HG03571 (cell line): ENCODE results near the gene NDEL1.

Source experiments
- ATAC-seq: cut with Tn5 transposase; IDR thresholded peaks from one replicate; pipeline ENCODE4 v1.9.1; 2021; ENCODE audit not compliant: unreplicated experiment

Gene NDEL1

GRCh38 chr17:8413938-8414337 is 21.7 kb upstream of the NDEL1 start:
- no peak for ATAC-seq

DNA sequence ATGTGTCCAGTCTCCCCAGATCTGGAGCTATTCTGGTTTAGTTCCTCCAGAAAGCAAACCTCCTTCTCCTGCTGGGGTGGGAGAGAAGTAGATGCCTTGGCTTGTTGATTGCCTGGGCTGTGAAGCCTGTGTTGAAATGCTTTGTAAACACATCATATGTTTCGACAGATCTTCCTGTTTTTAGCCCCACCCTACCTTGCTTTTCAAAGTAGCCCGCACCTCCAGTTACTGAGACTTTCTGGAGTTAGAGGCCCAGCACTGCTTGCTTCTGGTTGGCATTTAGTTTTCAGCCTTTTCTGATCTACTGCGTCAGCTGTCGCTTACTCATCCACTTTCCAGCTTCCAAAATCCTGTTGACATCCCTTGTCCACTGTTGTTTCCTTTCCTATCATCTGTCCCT is 17.9 kb upstream of the NDEL1 start:
- no peak for ATAC-seq

- ATAC-seq, result no peak
Observed at GRCh38 chr17:8418471-8418870, 17.2 kb upstream of the NDEL1 start.

DNA sequence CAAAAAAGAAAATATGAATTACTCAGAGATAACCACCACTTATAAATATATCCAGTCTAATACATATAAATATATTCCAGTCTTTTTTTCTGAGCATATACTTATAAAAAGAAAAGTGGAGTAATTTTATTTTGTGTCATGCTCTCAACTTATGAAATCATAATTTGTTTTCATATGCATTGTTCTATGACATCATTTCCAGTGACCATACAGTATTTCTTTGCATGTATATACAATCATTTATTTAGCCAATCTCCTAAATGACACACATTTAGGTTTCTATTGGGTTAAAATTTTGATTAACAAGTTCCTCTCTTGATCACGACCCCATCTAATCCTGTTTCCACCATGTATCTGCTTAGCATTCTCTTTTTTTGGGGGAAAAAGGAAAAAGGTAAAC is 16.4 kb upstream of the NDEL1 start:
- ATAC-seq, result no peak

- no peak for ATAC-seq
Observed at GRCh38 chr17:8420041-8420934, 15.4 kb upstream of the NDEL1 start.

DNA sequence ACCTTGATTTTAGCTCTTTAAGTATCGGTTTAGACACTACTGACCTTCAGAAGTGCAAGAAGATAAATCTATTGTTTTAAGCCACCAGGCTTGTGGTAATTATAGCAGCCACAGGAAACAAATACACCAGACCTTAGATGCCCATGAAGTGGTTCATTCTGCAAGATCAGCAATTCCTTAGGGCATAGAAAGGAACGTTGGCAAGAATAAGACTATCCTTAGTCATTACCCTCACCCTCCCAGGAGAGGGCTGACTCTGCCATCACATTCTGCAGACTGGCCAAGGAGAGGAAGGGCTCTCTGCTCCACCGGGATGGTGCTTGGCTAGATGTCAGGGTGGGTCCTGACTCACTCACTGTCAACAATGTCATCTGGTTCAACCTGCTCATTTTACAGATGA is 14.1 kb upstream of the NDEL1 start:
- no peak for ATAC-seq

DNA sequence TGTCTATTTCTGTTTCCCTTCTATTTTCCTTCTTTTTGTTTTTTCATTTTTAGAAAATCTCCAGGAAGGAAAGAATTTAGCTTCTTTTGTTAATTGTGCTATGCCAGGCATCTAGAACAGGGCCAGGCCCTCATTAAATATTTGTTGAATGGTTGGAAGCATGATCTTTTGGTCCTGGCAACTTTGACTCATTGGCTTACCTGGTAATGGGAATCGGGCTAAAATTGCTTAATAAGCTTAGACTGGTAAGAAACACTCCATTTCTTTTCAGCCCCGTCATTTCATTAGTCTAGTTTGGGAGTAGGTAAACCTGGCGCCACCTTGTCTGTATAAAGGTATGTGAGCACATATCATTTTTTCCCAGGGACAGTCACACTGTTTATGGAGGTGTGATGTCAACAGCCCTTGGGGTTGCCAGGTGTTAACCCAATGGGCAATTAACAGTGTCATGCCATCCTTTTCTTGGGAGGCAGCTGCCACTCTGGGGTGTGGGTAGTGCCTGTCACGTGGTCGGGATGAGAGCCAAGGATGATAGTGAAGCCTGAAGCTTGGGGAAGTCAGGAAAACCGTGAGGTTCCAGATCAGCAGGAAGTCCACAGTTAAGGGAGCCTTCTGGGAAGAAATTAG is 9.5 kb upstream of the NDEL1 start:
- ATAC-seq, result no peak

GRCh38 chr17:8426802-8427201 is 8.9 kb upstream of the NDEL1 start:
- no peak for ATAC-seq

- no peak for ATAC-seq
Observed at GRCh38 chr17:8430966-8431365, 4.7 kb upstream of the NDEL1 start.

- ATAC-seq, result peak; percentile 45
Observed at GRCh38 chr17:8436169-8436843, 622 bp downstream of the NDEL1 start.

DNA sequence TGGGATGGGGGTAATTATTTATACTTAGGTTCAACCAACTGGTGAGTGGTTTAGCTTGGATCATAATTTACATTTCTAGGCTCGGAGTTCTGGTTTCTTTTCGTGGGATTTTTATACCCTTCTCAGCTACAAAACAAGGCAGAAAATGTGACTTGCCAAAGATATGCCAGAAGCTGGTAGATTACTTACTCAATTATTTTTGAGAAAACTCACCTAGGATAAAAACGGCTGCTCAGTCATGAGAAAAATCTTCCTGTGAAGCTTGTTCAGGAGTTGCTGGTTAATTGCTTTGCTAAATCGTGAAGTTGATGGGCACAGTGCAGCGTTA is 1.1 kb downstream of the NDEL1 start:
- no peak for ATAC-seq

DNA sequence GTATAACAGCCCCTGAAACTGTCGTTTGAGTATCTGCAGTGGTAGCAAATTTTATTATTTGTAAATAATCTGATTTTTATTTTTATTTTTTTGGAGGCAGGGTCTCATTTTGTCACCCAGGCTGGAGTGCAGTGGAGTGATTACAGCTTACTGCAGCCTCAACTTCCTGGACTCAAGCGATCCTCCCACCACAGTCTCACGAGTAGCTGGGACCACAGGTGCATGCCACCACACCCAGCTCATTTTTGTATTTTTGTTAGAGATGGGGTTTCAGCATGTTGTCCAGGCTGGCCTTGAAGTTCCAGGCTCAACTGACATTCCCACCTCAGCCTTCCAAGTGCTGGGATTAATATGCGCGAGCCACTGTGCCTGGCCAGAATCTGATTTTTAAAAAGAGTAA is 2.8 kb downstream of the NDEL1 start:
- ATAC-seq, result no peak

DNA sequence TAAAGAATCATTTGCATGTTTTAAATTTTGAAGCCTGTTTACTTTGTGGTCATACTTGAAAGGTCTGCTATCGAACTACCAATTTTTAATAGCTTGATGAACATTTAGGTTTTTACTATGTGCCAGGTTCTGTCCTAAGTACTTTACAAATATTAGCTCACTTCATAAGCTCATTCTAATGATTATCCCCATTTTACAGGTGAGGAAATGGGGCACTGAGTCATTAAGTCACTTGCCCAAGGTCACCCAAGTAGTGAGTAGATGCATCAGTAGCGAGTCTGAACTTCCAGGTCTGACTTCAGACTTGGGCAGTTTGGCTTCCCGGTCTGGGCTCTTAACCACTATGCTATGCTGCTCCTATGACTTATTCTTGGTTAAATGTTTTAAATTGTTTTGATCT is 4.0 kb downstream of the NDEL1 start:
- ATAC-seq, result no peak

DNA sequence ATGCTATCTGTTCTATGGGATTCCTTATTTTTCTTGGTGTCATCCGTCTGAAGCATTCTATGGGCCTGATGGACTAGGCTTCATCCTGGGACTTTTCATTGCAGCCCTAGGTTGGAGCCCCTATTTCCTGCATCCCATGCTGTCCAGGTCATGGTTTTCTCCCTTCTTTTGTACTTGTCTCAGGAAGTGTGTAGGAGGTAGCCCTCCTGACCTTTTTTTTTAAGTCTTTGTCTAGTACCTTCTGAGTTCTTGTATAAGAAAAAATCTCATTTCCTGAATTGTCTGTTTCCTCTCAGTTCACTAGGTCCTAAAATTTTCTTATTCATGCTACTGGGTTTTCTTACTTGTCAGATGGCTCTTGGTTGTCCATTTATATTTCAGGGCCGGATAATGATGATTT is 6.0 kb downstream of the NDEL1 start:
- no peak for ATAC-seq

DNA sequence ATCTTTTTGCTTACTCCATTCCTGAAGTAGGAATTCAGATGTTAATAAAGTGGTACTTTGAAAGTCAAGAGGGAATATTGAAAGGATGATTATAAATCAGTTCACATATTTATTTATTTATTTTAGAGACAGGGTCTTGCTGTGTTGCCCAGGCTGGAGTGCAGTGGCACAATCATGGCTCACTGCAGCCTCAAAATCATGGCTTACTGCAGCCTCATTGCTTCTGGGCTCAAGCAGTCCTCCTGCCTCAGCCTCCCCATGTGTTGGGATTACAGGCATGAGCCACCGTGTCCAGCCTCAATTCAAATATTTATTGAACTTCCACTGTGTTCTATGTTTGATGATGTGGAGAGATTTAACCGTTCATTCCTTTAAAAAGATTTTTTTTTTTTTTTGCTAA is 6.6 kb downstream of the NDEL1 start:
- no peak for ATAC-seq

DNA sequence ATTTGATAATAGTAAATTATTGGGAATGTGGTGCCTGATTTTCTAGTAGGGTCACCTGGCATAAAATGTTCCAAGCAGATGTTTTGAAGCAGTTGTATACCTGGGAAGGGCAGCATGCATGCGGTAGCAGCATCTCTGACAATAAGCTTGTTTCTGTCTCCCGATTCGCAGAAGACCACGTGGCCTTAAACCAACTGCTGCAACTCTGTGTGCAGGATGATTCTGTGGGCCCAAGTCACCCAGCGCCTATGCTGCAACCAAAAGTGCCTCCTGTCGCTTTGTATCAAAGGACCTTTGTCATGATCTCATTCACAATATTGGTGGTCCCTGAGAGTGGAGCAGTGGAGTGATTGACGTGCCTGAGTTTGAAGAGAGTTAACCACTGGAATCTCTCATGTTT is 8.1 kb downstream of the NDEL1 start:
- ATAC-seq, result no peak

DNA sequence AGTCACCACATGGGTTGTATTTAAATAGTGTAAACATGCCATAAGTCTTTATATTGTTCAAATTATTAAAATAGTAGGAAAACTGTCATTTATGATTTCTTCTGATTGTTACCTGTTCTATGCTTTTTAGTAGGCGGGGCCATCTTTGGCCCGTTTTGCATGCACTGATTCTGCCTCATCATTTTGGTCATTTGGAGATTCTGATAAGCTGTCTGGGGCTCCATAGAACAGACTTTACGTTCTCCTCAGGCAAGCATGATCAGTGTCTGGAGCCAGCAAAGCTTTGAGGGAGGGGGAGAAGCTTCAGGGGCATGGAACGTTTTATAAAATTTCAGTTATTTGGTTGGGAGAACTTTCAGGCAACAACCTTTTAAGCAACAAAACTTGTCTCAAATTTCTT is 8.8 kb downstream of the NDEL1 start:
- ATAC-seq, result no peak

GRCh38 chr17:8445536-8445935 is 9.9 kb downstream of the NDEL1 start:
- ATAC-seq, result no peak

GRCh38 chr17:8447799-8448198 is 12.1 kb downstream of the NDEL1 start:
- ATAC-seq, result no peak

DNA sequence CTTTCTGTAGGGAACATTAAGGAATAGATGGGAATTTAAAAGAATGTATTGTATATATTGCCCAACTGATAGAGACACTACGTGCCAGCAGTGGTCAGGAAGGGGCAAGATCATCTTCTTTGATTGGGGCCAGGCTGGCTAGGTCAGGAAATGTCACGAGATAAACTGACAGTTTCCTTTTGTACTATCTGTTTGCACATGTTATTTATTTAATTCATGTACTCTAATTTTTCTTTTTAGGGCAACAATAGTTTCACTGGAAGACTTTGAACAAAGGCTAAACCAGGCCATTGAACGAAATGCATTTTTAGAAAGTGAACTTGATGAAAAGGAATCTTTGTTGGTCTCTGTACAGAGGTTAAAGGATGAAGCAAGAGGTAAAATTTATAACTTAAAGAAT is 12.6 kb downstream of the NDEL1 start:
- ATAC-seq, result no peak

DNA sequence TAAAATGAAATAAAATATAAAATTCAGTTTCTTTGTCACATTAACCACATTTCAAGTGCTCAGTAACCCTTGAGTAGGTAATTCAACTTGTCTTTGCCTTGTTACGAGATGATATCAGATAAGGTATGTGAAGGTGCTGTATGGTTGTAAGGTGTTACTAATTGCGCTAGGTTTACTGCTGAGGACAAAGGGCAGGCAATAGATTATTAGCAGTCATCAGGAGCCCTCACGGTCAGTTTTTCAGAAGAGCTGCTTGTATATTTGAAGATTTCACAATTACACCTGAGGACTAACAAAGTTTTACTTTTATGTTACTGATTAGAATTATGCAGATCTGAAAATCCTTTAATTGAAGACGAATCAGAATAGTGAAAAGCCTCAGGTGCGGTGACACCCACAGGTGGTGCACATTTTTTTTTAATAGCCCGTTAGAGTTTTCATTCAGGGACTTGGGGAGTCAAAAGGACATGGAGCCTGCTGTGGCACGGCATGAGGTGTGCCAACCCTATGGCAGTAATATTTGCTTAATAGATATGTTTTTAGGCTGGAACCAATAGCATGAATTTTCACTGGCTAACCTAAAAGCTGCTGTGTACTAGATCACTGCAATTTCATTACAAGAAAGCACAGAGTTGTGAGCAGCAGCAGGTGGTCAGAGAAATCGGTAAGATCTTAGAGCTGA is 16.4 kb downstream of the NDEL1 start:
- no peak for ATAC-seq

GRCh38 chr17:8453326-8453725 is 17.6 kb downstream of the NDEL1 start:
- no peak for ATAC-seq
